CD14-positive monocyte (primary cell): ENCODE results near the gene INTS2. TPM values are rescaled to one million over a fixed set of nuclear protein-coding genes. Genes with fewer than 3 reads are reported as not detected.

Experiments used
- DNase-seq, 3 donors: peaks; one replicate each; pipeline ENCODE4 v3.0.0-alpha.2; 2011 to 2022
- H2AFZ ChIP-seq: 2 replicates; pipeline ENCODE4 v1.6.0; 2012; ENCODE audit warnings: mild to moderate bottlenecking, low read depth, low read length, inconsistent platforms; ENCODE audit not compliant: insufficient read depth, poor library complexity, severe bottlenecking
- H3K27ac ChIP-seq, 2 donors: 1 replicate in 1 of 2; 2 replicates in 1 of 2; pipeline ENCODE4 v1.5.1; 2012 to 2013; ENCODE audit warnings: low read length in 2 of 2, control low read depth in 1 of 2, inconsistent platforms in 1 of 2, low read depth in 1 of 2, mild to moderate bottlenecking in 1 of 2
- H3K27me3 ChIP-seq, 2 donors: one replicate each; pipeline versions ENCODE4 v1.6.0 to v1.6.1; 2011 to 2013; ENCODE audit warnings: low read length in 2 of 2; ENCODE audit not compliant: control insufficient read depth in 2 of 2, insufficient read depth in 2 of 2
- H3K36me3 ChIP-seq, 2 donors: replicated peaks in 1 of 2; 1 replicate in 1 of 2; 2 replicates in 1 of 2; pipeline versions ENCODE4 v1.5.1 to v1.6.1; 2012 to 2013; ENCODE audit warnings: low read length in 2 of 2, control low read depth in 1 of 2, inconsistent platforms in 1 of 2, mild to moderate bottlenecking in 1 of 2; ENCODE audit not compliant: insufficient read depth in 2 of 2, control insufficient read depth in 1 of 2
- H3K4me1 ChIP-seq, 2 donors: 1 replicate in 1 of 2; 2 replicates in 1 of 2; pipeline versions ENCODE4 v1.5.1 to v1.6.1; 2012 to 2013; ENCODE audit warnings: low read length in 2 of 2, control low read depth in 1 of 2, inconsistent platforms in 1 of 2, mild to moderate bottlenecking in 1 of 2, moderate library complexity in 1 of 2; ENCODE audit not compliant: insufficient read depth in 2 of 2, control insufficient read depth in 1 of 2
- H3K4me2 ChIP-seq: replicated peaks from 2 replicates; pipeline ENCODE3; 2012; ENCODE audit warnings: low read length, moderate library complexity, mild to moderate bottlenecking; ENCODE audit not compliant: poor library complexity, severe bottlenecking; ENCODE audit errors: extremely low read depth
- H3K4me3 ChIP-seq, 3 experiments: fragments of 200-600 bp in 1 of 3; sonication (generic) in 1 of 3; replicated peaks in 1 of 3; 1 replicate in 2 of 3; 2 replicates in 1 of 3; pipeline ENCODE4 v1.5.1; 2011 to 2013; ENCODE audit warnings: low read length in 3 of 3, mild to moderate bottlenecking in 3 of 3, control low read depth in 2 of 3, low read depth in 2 of 3, inconsistent platforms in 1 of 3, moderate library complexity in 1 of 3
- H3K79me2 ChIP-seq: 2 replicates; pipeline ENCODE4 v1.6.0; 2012; ENCODE audit warnings: mild to moderate bottlenecking, control low read depth, inconsistent platforms, low read length, moderate library complexity; ENCODE audit not compliant: insufficient read depth
- H3K9ac ChIP-seq: 2 replicates; pipeline ENCODE4 v1.6.0; 2017; ENCODE audit warnings: low read length, mild to moderate bottlenecking; ENCODE audit not compliant: insufficient read depth, poor library complexity, severe bottlenecking
- H3K9me3 ChIP-seq, 2 donors: replicated peaks in 1 of 2; 1 replicate in 1 of 2; 2 replicates in 1 of 2; pipeline versions ENCODE4 v1.5.1 to v1.6.1; 2012 to 2013; ENCODE audit warnings: low read length in 2 of 2, control low read depth in 1 of 2; ENCODE audit not compliant: control insufficient read depth in 1 of 2, insufficient read depth in 1 of 2
- H4K20me1 ChIP-seq: 2 replicates; pipeline ENCODE4 v1.6.0; 2012; ENCODE audit warnings: mild to moderate bottlenecking, low read length, control low read depth, moderate library complexity; ENCODE audit not compliant: insufficient read depth
- H3K27ac Mint-ChIP-seq, 7 donors: one replicate each; pipeline ENCODE4 v1.8.0; 2020; ENCODE audit warnings: mild to moderate bottlenecking in 7 of 7, mixed read lengths in 7 of 7, moderate library complexity in 6 of 7, inconsistent platforms in 2 of 7
- H3K27me3 Mint-ChIP-seq, 3 donors: one replicate each; pipeline ENCODE4 v1.8.0; 2021 to 2022; ENCODE audit warnings: low read depth in 3 of 3, mild to moderate bottlenecking in 3 of 3, mixed read lengths in 3 of 3, moderate library complexity in 3 of 3, inconsistent platforms in 1 of 3
- H3K36me3 Mint-ChIP-seq, 2 donors: one replicate each; pipeline ENCODE4 v1.8.0; 2020; ENCODE audit warnings: mixed read lengths in 2 of 2, inconsistent platforms in 1 of 2, mild to moderate bottlenecking in 1 of 2
- H3K4me1 Mint-ChIP-seq: one replicate; pipeline ENCODE4 v1.8.0; 2020; ENCODE audit warnings: mild to moderate bottlenecking, mixed read lengths
- H3K4me3 Mint-ChIP-seq, 2 donors: one replicate each; pipeline ENCODE4 v1.8.0; 2020; ENCODE audit warnings: mild to moderate bottlenecking in 2 of 2, mixed read lengths in 2 of 2, moderate library complexity in 1 of 2
- H3K9me3 Mint-ChIP-seq, 7 donors: one replicate each; pipeline ENCODE4 v1.8.0; 2020 to 2022; ENCODE audit warnings: mixed read lengths in 7 of 7, mild to moderate bottlenecking in 6 of 7, moderate library complexity in 6 of 7, inconsistent platforms in 2 of 7
- WGBS: methylation state at CpG from one replicate; pipeline ENCODE4 v1.1.5; 2013; ENCODE audit warnings: missing lambda C conversion rate; ENCODE audit not compliant: insufficient coverage; 5-methylcytosine and 5-hydroxymethylcytosine counted together
- intact Hi-C, 2 donors: fragments of 100-400 bp; cut with micrococcal nuclease; formaldehyde crosslinking; loops; one replicate each; pipeline versions ENCODE4 v1.15.0 to v1.15.1; 2023
- polyA plus RNA-seq, 3 donors: library from polyadenylated mRNA; depleted of rRNA in 1 of 3; unstranded in 2 of 3; stranded (reverse) in 1 of 3; fragments of 300-500 nt in 2 of 3; fragments of >200 nt in 1 of 3; fragmentation: Illumina TruSeq in 2 of 3; gene quantifications; 1 replicate in 2 of 3; 2 replicates in 1 of 3; pipeline ENCODE4 v1.2.3, GENCODE V29; 2012 to 2021
- TF ChIP-seq, protein P1 (sequence below): fragments of 200-600 bp; IDR thresholded peaks from one replicate; pipeline ENCODE4 v1.8.0; 2022; ENCODE audit warnings: antibody characterized with exemption, mild to moderate bottlenecking

INTS2 gene
- polyA plus RNA-seq, 3 donors, result 2.2 to 2.9 (median 2.6) TPM

DNA sequence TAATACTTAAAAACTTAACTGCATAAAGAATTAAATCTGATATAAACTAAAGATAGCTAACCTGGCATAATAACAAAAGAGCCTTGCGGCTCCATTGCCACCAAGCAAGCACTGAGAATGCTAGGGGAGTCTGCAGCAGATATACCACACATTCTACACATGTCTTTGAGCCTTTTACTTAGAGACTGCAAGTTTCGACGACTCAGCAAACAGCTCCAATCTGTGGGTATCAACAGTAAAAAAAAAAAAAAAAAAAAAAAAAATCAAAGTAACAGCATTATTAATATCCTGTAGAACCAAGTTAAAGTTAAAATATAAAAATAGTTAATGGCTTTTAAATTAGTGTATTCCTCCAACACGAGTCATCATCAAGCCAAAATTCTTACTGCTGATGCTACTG, 27.8 kb upstream of the INTS2 start:
- H4K20me1 ChIP-seq, result peaks cover 10% of the 10 kb centered on the region
- WGBS, result 80% methylated on average over 1 of the region's 4 CpGs
- H3K9ac ChIP-seq, result no peak overlapping the region
- H3K4me1 Mint-ChIP-seq, result no peaks in the 10 kb centered on the region
- no peaks in the 10 kb centered on the region for H3K4me1 ChIP-seq
- H3K4me3 Mint-ChIP-seq, result no peak overlapping the region
- H3K27me3 ChIP-seq, result no peaks in the 10 kb centered on the region
- peaks cover 70 to 92% of the 10 kb centered on the region in 2 donors for H3K36me3 ChIP-seq
- H3K4me2 ChIP-seq, result no peak overlapping the region
- no peaks in the 10 kb centered on the region for H3K79me2 ChIP-seq
- no peak overlapping the region for H3K4me3 ChIP-seq
- TF ChIP-seq, protein P1, sequence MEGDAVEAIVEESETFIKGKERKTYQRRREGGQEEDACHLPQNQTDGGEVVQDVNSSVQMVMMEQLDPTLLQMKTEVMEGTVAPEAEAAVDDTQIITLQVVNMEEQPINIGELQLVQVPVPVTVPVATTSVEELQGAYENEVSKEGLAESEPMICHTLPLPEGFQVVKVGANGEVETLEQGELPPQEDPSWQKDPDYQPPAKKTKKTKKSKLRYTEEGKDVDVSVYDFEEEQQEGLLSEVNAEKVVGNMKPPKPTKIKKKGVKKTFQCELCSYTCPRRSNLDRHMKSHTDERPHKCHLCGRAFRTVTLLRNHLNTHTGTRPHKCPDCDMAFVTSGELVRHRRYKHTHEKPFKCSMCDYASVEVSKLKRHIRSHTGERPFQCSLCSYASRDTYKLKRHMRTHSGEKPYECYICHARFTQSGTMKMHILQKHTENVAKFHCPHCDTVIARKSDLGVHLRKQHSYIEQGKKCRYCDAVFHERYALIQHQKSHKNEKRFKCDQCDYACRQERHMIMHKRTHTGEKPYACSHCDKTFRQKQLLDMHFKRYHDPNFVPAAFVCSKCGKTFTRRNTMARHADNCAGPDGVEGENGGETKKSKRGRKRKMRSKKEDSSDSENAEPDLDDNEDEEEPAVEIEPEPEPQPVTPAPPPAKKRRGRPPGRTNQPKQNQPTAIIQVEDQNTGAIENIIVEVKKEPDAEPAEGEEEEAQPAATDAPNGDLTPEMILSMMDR, result no peak
- no peak overlapping the region for H3K27ac ChIP-seq
- no peak overlapping the region for H2AFZ ChIP-seq
- peaks cover 59 to 89% of the 10 kb centered on the region in 2 donors for H3K36me3 Mint-ChIP-seq
- H3K27ac Mint-ChIP-seq, result no peak overlapping the region
- no peaks in the 10 kb centered on the region for H3K9me3 ChIP-seq
- no peaks in the 10 kb centered on the region for H3K9me3 Mint-ChIP-seq
- no peaks in the 10 kb centered on the region for H3K27me3 Mint-ChIP-seq
- intact Hi-C loops, result no loop called here
- DNase-seq, result no peak

DNA sequence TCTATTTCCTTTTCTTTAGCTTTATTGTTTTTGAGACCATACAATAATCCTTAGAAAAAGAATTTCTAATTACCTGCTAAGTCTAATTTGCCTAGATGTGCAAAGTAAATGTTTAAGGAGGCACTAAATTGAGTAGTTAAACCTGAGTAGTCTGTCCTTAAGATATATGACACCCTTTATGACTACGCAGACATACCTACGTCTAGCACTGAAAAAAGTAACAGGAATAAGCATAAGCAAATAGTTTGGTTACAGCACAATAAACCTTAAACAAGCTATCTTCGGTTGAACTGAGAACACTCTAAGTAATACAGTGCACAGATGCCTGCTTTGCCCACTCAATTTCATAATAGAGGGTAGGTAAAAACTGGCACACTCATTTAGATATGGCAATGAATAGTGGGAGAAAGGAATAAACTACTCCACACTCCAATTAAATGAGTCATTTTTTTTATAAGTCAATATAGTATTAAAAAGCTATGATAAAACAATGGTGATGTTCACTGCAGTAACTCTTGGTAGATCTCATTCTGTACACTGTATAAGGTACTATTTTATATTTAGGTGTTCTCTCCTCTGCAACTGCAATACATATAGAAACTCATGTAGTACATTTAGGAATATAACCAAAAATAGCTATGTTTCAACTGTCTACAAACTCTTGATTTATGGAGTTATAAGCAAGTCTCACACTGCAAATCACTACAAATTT, 19.7 kb upstream of the INTS2 start:
- Histone ChIP-seq H2AFZ (no peak overlapping the region), H3K36me3 (peaks cover 91 to 100% of the 10 kb centered on the region in 2 donors), H3K27ac (no peak overlapping the region), H3K4me1 (no peaks in the 10 kb centered on the region), H3K4me3 (no peak overlapping the region), H3K9ac (no peak overlapping the region), H3K79me2 (no peaks in the 10 kb centered on the region), H4K20me1 (peaks cover 4% of the 10 kb centered on the region), H3K4me2 (no peak overlapping the region), H3K27me3 (no peaks in the 10 kb centered on the region), H3K9me3 (no peaks in the 10 kb centered on the region)
- no peak for DNase-seq
- TF ChIP-seq, protein P1, result no peak
- no peaks in the 10 kb centered on the region for H3K4me1 Mint-ChIP-seq
- peaks cover 69 to 80% of the 10 kb centered on the region in 2 donors for H3K36me3 Mint-ChIP-seq
- no peaks in the 10 kb centered on the region for H3K9me3 Mint-ChIP-seq
- intact Hi-C loops, result no loop called here
- H3K27me3 Mint-ChIP-seq, result no peaks in the 10 kb centered on the region
- no peak overlapping the region for H3K27ac Mint-ChIP-seq
- WGBS, result no CpG with 5 or more reads among the region's 3 CpGs
- H3K4me3 Mint-ChIP-seq, result no peak overlapping the region
